HG03521 (cell line): ENCODE data around the gene PRKD2.
A peak's percentile ranks its signal among the peaks of the same experiment; 100 is the strongest.
"Not testable (repeated sequence)": the region's sequence is repeated elsewhere in the genome, so short reads cannot be mapped to it uniquely, and the experiment has no call there.

ENCODE experiments used
- ATAC-seq: cut with Tn5 transposase; IDR thresholded peaks from one replicate; pipeline ENCODE4 v1.9.1; 2021; ENCODE audit warnings: mild to moderate bottlenecking, moderate library complexity; ENCODE audit not compliant: unreplicated experiment

The PRKD2 gene

DNA sequence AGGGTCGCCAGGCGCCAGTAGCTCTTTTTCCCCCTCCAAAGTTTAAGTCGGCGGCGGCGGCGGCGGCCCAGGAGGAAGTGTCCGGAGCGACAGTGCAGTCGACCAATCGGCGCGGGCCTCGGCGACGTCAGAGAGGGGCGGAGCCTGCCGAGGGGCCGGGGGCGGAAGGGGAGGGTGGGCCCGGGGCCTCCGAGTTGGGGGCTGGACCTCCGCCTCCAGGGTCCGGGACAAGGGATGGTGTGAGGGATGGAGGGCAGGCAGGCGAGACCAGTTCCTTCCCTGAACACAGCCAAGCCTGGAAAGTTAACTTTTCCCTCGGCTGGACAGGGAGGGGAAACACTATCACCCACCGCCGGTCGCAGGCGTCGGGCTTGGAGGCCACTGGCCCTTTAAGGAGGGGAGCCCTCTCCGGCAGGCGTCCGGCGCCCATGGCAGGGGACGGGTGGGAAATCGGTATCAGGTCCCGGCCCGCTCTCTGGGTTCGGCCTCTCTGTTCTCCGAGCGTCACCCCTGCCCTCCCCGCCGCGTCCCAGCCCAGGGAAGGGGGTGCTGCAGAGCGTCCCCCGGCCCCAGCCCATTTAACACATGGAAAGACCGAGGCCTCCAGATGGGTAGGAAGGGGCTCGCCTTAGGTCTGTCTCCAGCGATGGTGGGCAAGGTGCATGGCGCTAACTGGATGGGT is at the start of gene PRKD2:
Gene PRKD2 (minus strand): TSS at position 81 of the 682 bp plus-strand sequence. CDS start 744 bp downstream, outside the sequence.
- peak; percentile 39 for ATAC-seq

GRCh38 chr19:46764817-46765291 is 47.9 kb upstream of the PRKD2 start:
- no peak for ATAC-seq

DNA sequence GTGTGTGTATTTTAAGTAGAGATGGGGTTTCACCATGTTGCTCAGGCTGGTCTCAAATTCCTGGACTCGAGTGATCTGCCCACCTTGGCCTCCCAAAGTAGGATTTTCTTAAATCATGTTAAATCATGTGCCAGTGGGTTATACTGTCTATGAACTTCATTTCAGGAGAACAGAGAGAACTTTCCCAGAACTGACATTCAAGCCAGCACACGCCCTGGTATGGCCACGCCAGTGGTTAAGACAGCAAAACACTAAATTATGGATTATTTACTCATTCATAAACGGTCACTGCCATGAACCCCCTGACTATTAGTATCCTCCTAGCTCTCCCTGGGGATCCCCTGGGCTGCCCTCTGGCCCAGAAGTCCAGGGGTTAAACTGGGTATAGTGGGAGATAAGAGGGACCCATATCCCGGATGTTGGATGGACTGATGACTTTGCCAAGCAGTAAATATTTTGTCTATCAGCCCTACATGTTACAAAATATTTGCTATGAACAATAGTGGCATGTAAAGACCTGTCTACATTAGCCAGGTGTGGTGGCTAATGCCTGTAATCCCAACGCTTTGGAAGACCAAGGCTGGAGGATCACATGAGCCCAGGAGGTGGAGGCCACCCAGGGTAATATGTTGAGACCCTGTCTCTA is 45.5 kb upstream of the PRKD2 start:
- ATAC-seq = no peak

GRCh38 chr19:46761418-46761831 is 44.5 kb upstream of the PRKD2 start:
- no peak for ATAC-seq

DNA sequence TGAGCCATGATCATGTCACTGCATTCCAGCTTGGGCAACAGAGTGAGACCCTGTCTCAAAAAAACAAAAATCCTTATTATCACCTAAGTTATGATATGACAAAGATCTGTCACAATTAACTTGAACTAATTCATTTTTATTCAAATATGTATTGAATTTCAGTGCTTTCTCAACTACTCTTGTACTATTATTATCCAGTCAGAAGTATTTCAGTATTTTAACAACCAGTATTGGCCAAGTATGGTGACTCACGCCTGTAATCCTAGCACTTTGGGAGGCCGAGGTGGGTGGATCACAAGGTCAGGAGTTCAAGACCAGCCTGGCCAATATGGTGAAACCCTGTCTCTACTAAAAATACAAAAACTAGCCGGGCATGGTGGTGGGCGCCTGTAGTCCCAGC is 44.0 kb upstream of the PRKD2 start:
- ATAC-seq = not testable (repeated sequence)

DNA sequence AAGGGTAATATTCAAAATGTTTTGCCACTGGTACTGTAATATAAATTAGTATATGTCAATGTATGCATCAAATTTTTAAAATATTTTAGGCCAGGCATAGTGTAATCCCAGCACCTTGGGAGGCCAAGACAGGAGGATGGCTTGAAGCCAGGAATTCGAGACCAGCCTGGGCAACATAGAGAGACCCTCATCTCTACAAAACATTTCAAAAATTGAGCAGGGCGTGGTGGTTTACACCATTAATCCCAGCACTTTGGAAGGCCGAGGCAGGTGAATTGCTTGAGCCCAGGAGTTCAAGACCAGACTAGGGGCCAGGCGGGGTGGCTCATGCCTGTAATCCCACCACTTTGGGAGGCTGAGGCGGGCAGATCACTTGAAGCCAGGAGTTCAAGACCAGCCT is 43.4 kb upstream of the PRKD2 start:
- no peak for ATAC-seq

DNA sequence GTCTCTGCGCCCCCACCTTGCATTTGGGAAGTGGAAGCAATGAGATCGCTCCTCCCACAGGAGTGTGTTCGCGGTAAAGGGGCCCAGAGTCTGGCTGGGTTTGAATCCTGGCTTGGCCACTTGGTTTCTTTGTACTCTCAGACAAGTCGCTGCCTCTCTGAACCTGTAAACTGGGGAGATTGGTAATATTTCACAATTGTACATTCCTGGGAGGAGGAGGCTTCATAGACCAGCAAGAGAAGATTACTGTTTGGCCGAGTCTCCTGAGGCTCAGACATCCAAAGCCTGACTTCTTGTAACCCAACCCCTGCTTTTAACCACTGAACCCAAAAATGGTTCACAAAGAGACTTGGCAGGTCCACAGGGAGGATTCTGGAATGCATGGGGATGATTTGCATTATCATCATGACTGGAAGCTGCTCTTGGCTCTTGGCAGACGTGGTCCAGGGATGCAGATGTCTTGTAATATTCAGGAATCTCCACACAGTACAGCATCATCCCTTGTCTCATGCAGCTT is 43.0 kb upstream of the PRKD2 start:
- no peak for ATAC-seq

- no peak for ATAC-seq
These were observed 42.3 kb upstream of the PRKD2 start for GRCh38 chr19:46759206-46759605.

- ATAC-seq = no peak
These were observed 39.6 kb upstream of the PRKD2 start for GRCh38 chr19:46756544-46756888.

GRCh38 chr19:46755853-46756543 is 39.1 kb upstream of the PRKD2 start:
- no peak for ATAC-seq

DNA sequence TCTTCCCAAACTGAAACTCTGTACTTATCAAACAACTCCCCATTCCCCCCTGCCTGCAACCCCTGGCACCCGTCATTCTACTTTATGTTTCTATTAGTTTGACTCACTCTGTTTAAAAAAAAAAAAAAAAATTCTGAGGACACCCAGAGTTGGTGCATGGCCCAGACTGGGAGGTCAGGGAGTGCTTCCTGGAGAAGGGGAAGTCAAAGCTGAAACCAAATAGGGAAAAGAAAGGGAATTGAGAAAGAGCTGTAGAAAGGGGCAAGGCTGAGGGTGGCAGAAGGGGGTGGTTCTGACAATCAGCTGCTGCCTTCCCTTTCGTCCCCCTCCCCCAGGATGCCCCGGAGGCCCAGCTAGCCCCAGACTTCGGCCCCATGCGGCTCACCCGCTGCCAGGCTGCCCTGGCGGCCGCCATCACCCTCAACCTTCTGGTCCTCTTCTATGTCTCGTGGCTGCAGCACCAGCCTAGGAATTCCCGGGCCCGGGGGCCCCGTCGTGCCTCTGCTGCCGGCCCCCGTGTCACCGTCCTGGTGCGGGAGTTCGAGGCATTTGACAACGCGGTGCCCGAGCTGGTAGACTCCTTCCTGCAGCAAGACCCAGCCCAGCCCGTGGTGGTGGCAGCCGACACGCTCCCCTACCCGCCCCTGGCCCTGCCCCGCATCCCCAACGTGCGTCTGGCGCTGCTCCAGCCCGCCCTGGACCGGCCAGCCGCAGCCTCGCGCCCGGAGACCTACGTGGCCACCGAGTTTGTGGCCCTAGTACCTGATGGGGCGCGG is 38.4 kb upstream of the PRKD2 start:
- ATAC-seq = no peak

- ATAC-seq = no peak
These were observed 36.7 kb upstream of the PRKD2 start for GRCh38 chr19:46753420-46754155.

DNA sequence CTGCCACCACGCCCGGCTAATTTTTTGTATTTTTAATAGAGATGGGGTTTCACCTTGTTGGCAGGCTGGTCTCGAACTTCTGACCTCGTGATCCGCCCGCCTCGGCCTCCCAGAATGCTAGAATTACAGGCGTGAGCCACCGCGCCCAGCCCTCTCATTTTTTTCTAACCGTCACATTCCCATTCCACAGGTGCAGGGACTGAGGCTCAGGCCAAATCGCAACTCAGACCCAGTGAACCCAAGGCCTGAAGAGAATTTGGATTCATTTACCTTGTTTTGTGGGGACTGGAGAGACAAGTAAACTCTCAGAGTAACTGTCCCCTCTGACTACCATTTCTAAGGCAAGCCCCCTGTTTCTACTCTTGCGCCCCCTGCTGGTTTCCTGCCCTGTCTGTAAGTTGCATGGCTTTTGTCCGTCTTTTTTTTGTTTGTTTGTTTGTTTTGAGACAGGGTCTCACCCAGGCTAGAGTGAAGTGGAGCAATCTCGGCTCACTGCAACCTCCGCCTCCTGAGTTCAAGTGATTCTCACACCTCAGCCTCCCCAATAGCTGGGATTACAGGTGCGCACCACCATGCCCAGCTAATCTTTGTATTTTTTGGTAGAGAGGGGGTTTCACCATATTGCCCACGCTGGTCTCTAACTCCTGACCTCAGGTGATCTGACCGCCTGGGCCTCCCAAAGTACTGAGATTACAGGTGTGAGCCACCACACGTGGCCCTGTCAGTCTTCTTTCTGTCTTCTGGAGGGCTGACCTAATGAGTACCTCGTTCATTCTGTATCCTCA is 31.6 kb upstream of the PRKD2 start:
- no peak for ATAC-seq

- peak; percentile 60 for ATAC-seq
These were observed 29.6 kb upstream of the PRKD2 start, which contains the start of gene STRN4 for GRCh38 chr19:46746281-46747057. TSS of gene STRN4 (minus strand) at chr19:46746450. CDS start at chr19:46746430, 20 bp downstream.

DNA sequence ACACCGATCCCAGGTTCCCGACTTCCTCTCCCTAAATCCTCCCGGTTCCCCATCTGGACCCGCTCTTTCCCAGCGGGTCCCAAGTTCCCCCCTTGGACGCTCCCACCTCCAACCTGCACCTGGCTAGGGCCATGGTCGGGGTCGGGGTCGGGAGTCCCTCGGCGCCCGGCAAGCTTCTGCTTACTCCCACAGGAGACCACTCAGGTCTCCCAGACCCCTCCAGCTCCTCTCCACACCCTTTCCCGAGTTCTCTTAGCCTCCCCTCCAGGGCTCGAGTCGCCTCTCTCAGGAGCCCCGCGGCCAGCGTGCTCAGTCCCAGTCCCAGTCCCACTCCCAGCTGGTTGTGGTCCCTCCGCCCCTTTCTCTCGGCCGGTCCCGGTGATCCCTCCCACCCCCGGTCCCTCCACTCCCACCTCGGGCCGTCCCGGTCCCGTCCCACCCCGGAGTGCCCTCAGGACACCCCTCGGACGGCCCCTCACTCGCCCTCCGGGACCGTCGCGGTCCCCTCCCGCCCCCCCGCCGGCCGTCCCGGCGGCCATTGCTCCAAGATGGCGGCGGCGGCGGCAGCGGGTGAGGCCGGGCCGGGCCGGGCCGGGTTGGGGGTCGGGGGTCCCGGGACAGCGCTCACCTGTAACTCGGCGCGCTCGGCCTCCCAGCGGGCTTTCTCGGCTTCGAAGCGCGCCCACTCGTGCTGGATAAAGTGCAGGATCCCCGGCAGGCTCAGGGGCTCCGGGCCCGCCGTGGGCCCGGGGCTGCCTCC is 28.8 kb upstream of the PRKD2 start, which contains the start of gene FKRP:
Gene FKRP (plus strand): TSS at position 537 of the 760 bp plus-strand sequence. CDS start 9,394 bp downstream, outside the sequence.
- peak; percentile 45 for ATAC-seq

DNA sequence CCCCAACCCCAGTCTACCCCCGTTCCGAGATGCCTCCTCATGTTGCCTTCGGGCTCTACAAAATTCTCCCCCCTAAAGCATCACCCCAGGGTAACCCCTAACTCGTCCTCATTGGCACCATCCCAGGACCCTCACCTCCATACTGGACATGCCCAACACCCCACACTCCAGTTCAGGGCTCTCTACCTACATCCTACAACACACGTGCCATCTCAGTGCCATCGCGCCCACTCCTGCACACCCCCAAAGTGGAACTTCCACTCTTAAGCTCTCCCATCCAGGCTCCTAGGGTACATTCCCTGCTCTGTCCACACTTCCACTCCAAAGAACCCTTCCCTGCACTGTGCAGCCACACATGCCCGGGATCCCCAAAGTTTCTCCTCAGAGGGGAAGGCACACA is 28.1 kb upstream of the PRKD2 start:
- ATAC-seq = no peak

- no peak for ATAC-seq
These were observed 27.2 kb upstream of the PRKD2 start for GRCh38 chr19:46744005-46744691.
